WERI-Rb-1 (cell line): ENCODE measurements around the gene SOX13.

ENCODE experiments used
- DNase-seq: peaks from one replicate; pipeline ENCODE4 v3.0.0-alpha.2; 2020
- H3K27ac ChIP-seq: fragments of 250-450 bp; sonication (Bioruptor Pico); 2 replicates; pipeline ENCODE4 v1.5.1; 2020; ENCODE audit warnings: mild to moderate bottlenecking, moderate library complexity
- H3K27me3 ChIP-seq: fragments of 250-450 bp; sonication (Bioruptor Pico); 2 replicates; pipeline ENCODE4 v1.5.1; 2021; ENCODE audit warnings: mild to moderate bottlenecking, low read depth, moderate library complexity; ENCODE audit not compliant: insufficient read depth, severe bottlenecking
- H3K36me3 ChIP-seq: fragments of 250-450 bp; sonication (Bioruptor Pico); 2 replicates; pipeline ENCODE4 v1.5.1; 2020; ENCODE audit warnings: mild to moderate bottlenecking, moderate library complexity
- H3K4me3 ChIP-seq: 2 replicates; pipeline ENCODE4 v1.5.1; 2011; ENCODE audit warnings: low read depth, mild to moderate bottlenecking, control low read depth, low read length
- H3K9me3 ChIP-seq: fragments of 250-450 bp; sonication (Bioruptor Pico); 2 replicates; pipeline ENCODE4 v1.5.1; 2021; ENCODE audit warnings: mild to moderate bottlenecking, moderate library complexity; ENCODE audit not compliant: severe bottlenecking
- TF ChIP-seq, protein P1 (sequence below): IDR thresholded peaks from 2 replicates; pipeline ENCODE4 v1.5.1; 2011; ENCODE audit warnings: low read depth, mild to moderate bottlenecking, control low read depth, inconsistent platforms, low read length

Gene SOX13

DNA sequence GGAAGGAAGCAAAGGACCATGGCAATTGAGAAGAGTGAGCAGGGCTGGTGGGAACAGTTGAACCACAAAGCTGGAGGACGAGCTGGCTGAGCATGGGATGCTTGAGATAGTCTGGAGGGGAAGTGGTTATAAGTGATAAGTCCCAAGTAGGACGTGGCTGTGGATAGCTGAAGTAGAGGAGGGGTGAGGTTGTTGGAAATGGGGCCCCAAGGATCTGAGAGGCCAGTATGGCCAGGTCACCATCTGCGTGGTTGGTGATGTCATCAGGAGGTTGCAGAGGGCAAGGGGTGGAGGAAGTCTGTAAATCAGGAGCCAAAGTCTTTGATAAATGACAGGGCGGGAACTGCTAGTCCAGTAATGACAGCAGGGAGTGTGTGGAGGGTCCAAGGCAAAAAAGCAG, 104.2 kb downstream of the SOX13 start:
- no peak overlapping the region for H3K4me3 ChIP-seq

More for the DNA sequence above, 104.2 kb downstream of the SOX13 start:
- H3K9me3 ChIP-seq, result peaks cover 21% of the 10 kb centered on the region
- H3K27me3 ChIP-seq, result no peaks in the 10 kb centered on the region
- TF ChIP-seq, protein P1, sequence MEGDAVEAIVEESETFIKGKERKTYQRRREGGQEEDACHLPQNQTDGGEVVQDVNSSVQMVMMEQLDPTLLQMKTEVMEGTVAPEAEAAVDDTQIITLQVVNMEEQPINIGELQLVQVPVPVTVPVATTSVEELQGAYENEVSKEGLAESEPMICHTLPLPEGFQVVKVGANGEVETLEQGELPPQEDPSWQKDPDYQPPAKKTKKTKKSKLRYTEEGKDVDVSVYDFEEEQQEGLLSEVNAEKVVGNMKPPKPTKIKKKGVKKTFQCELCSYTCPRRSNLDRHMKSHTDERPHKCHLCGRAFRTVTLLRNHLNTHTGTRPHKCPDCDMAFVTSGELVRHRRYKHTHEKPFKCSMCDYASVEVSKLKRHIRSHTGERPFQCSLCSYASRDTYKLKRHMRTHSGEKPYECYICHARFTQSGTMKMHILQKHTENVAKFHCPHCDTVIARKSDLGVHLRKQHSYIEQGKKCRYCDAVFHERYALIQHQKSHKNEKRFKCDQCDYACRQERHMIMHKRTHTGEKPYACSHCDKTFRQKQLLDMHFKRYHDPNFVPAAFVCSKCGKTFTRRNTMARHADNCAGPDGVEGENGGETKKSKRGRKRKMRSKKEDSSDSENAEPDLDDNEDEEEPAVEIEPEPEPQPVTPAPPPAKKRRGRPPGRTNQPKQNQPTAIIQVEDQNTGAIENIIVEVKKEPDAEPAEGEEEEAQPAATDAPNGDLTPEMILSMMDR, result no peak
- DNase-seq, result no peak
- H3K27ac ChIP-seq, result no peak overlapping the region
- H3K36me3 ChIP-seq, result no peaks in the 10 kb centered on the region
